ENCODE results near the gene GBE1. TPM values are rescaled to one million over a fixed set of nuclear protein-coding genes. Genes with fewer than 3 reads are reported as not detected.

GBE1 gene
- total and polyA plus RNA-seq, 9 of the 15 experiments (the other 6 are each of a cell fraction or from before 2014, with no cell fraction given), result 7.9 to 25.6 (median 13.1) TPM

GRCh38 chr3:81500039-81500438, 261.4 kb downstream of the GBE1 start:
- no peaks in the 10 kb centered on the region for H3K36me3 ChIP-seq (ENCODE audit: control insufficient read depth, insufficient read depth, low read length)
- H3K27me3 ChIP-seq (ENCODE audit: control insufficient read depth in 2 of 2, insufficient read depth in 2 of 2, low read length in 2 of 2), result no peaks in the 10 kb centered on the region
- H3K27ac ChIP-seq (ENCODE audit: extremely low read depth, low read depth, low read length), result no peak overlapping the region
- H3K4me3 ChIP-seq, result no peak overlapping the region
- in situ Hi-C loops (cut with MboI), result loop anchor here (10.0 kb wide), 1 partner anchor 1965 kb away; no protein-coding TSS in a partner anchor
- H3K4me1 ChIP-seq (replicated peaks in 1 of 2; ENCODE audit: control insufficient read depth in 2 of 2, insufficient read depth in 2 of 2, low read length in 2 of 2), result no peaks in the 10 kb centered on the region
- H3K9ac ChIP-seq (ENCODE audit: insufficient read depth in 1 of 2, low read depth in 2 of 2, low read length in 2 of 2), result no peak overlapping the region
- H4K20me1 ChIP-seq (replicated peaks; ENCODE audit: control insufficient read depth, insufficient read depth, low read length), result no peaks in the 10 kb centered on the region
- no peaks in the 10 kb centered on the region for H3K9me3 ChIP-seq (replicated peaks; ENCODE audit: control insufficient read depth, insufficient read depth, low read depth, low read length)
- H3K4me2 ChIP-seq (ENCODE audit: insufficient read depth, low read length), result no peak overlapping the region
- FAIRE-seq (no peak), ATAC-seq (no peak), DNase-seq (ENCODE audit: extremely low read depth in 1 of 4, low spot score in 3 of 4) (no peak)
- BruUV-seq (replicated peaks), result no TSS peak
- CTCF ChIA-PET (ENCODE audit: low intra/inter-chr PET ratio), result no interaction called here
- H3K79me2 ChIP-seq (ENCODE audit: control insufficient read depth, insufficient read depth, low read length), result no peaks in the 10 kb centered on the region
- H3K9me1 ChIP-seq (ENCODE audit: control insufficient read depth, insufficient read depth, low read length), result no peaks in the 10 kb centered on the region
- 40% methylated on average over 1 of the region's 1 CpG for WGBS (ENCODE audit: insufficient coverage, low coverage, missing lambda C conversion rate)
- POLR2A ChIA-PET, result no interaction called here
- intact Hi-C loops (cut with micrococcal nuclease), result no loop called here
- H2AFZ ChIP-seq (ENCODE audit: low read depth, low read length), result no peak overlapping the region
- TF ChIP-seq ZEB2 (IDR thresholded peaks at IDR 0.05), result no peak
- no peak for TF ChIP-seq ADNP (tag; IDR thresholded peaks at IDR 0.05)
- TF ChIP-seq ZNF277 (CRISPR knock-in tag; IDR thresholded peaks at IDR 0.05; ENCODE audit: borderline replicate concordance), result no peak
- no peak for TF ChIP-seq PATZ1 (CRISPR knock-in tag; IDR thresholded peaks at IDR 0.05; ENCODE audit: borderline replicate concordance)
- TF ChIP-seq CHAMP1 (IDR thresholded peaks at IDR 0.05), result no peak
- no peak for TF ChIP-seq THAP12 (CRISPR knock-in tag; IDR thresholded peaks at IDR 0.05)
- TF ChIP-seq BHLHE40 (IDR thresholded peaks at IDR 0.05; ENCODE audit: low read length), result no peak
- TF ChIP-seq KLF1 (tag; IDR thresholded peaks at IDR 0.05), result no peak
- no peak for TF ChIP-seq MAX (CRISPR knock-in tag; IDR thresholded peaks at IDR 0.05)
- TF ChIP-seq SRSF1 (IDR thresholded peaks at IDR 0.05; ENCODE audit: low read depth, low read length), result no peak
- no peak for TF ChIP-seq HEY1 (CRISPR knock-in tag; IDR thresholded peaks at IDR 0.05; ENCODE audit: borderline replicate concordance)
- TF ChIP-seq ARID3A (IDR thresholded peaks at IDR 0.05; ENCODE audit: borderline replicate concordance, low read depth, low read length), result no peak
